K562 (cell line): ENCODE data around the gene LYPD5. TPM values are rescaled to one million over a fixed set of nuclear protein-coding genes. Genes with fewer than 3 reads are reported as not detected.

ENCODE experiments used
- ARID1B ChIP-seq: fragments of 450-650 bp; IDR thresholded peaks from 2 replicates; pipeline ENCODE4 v1.6.1; 2016; ENCODE audit warnings: antibody characterized with exemption, mild to moderate bottlenecking, inconsistent platforms
- CHD7 ChIP-seq: fragments of 200-600 bp; sonication (generic); IDR thresholded peaks from one replicate; pipeline ENCODE4 v1.6.1; 2012; ENCODE audit warnings: mild to moderate bottlenecking, low read depth, low read length, inconsistent platforms
- CTCFL ChIP-seq: IDR thresholded peaks from 2 replicates; pipeline ENCODE4 v1.6.1; 2011; ENCODE audit warnings: borderline replicate concordance, low read depth, mild to moderate bottlenecking, moderate library complexity, low read length; ENCODE audit not compliant: insufficient read depth, poor library complexity, severe bottlenecking
- JUNB ChIP-seq: fragments of 450-650 bp; formaldehyde crosslinking; conservative IDR thresholded peaks from 2 replicates; pipeline ENCODE4 v1.4.0; 2020; ENCODE audit warnings: mild to moderate bottlenecking
- MYNN ChIP-seq, 2 experiments: sonication (generic); formaldehyde crosslinking in 1 of 2; IDR thresholded peaks; 2 replicates each; pipeline versions ENCODE4 v1.5.0 to v1.6.1; 2016 to 2020; ENCODE audit warnings: antibody characterized with exemption in 1 of 2, missing genetic modification reagents in 1 of 2
- PCBP2 ChIP-seq: fragments of 200-400 bp; formaldehyde crosslinking; IDR thresholded peaks from 2 replicates; pipeline ENCODE4 v1.6.1; 2018; ENCODE audit warnings: low read length, low read depth, mild to moderate bottlenecking, moderate library complexity; ENCODE audit not compliant: poor library complexity, severe bottlenecking
- PTRF ChIP-seq: fragments of 450-650 bp; IDR thresholded peaks from 2 replicates; pipeline ENCODE4 v1.6.1; 2016; ENCODE audit warnings: mild to moderate bottlenecking, missing genetic modification characterization, missing compliant biosample characterization
- SMARCE1 ChIP-seq: fragments of 450-650 bp; IDR thresholded peaks from 2 replicates; pipeline ENCODE4 v1.7.1; 2016; ENCODE audit warnings: mild to moderate bottlenecking
- TAF7 ChIP-seq: fragments of 450-650 bp; IDR thresholded peaks from 2 replicates; pipeline ENCODE4 v1.6.1; 2016; ENCODE audit warnings: missing genetic modification characterization, missing compliant biosample characterization
- ZNF668 ChIP-seq: fragments of 250-450 bp; sonication (Bioruptor Pico); IDR thresholded peaks from 2 replicates; pipeline ENCODE4 v1.8.0; 2022; ENCODE audit warnings: mild to moderate bottlenecking, inconsistent platforms
- polyA plus RNA-seq, 8 experiments: library from polyadenylated mRNA; depleted of rRNA in 4 of 8; stranded (reverse) in 5 of 8; unstranded in 3 of 8; fragments of >200 nt; fragmentation: Nextera tagmentation in 2 of 8; fragmentation: Illumina TruSeq in 1 of 8; extraction: Ambion mirVana in 2 of 8; extraction: Trizol in 1 of 8; gene quantifications; 2 replicates each; pipeline versions ENCODE4 v1.2.1 to v1.2.3, GENCODE V29; 2011 to 2014; ENCODE audit warnings: inconsistent platforms in 1 of 8, missing spikeins in 1 of 8
- total RNA-seq, 7 experiments: library from RNA; depleted of rRNA in 6 of 7; stranded (reverse); fragments of >200 nt in 6 of 7; fragmentation: Illumina TruSeq in 2 of 7; extraction: Trizol in 2 of 7; gene quantifications; 2 replicates each; pipeline versions ENCODE4 v1.2.1 to v1.2.3, GENCODE V29; 2011 to 2021; ENCODE audit warnings: low replicate concordance in 1 of 7
- TF ChIP-seq, protein P1 (sequence below): sonication (generic); formaldehyde crosslinking; IDR thresholded peaks from 2 replicates; pipeline ENCODE4 v1.8.0; 2022; ENCODE audit warnings: mild to moderate bottlenecking, missing genetic modification reagents

LYPD5 gene
- total and polyA plus RNA-seq, 9 of the 15 experiments (the other 6 are each of a cell fraction or from before 2014, with no cell fraction given), result 0.03 to 0.22 (median 0.10) TPM; not detected in 3

DNA sequence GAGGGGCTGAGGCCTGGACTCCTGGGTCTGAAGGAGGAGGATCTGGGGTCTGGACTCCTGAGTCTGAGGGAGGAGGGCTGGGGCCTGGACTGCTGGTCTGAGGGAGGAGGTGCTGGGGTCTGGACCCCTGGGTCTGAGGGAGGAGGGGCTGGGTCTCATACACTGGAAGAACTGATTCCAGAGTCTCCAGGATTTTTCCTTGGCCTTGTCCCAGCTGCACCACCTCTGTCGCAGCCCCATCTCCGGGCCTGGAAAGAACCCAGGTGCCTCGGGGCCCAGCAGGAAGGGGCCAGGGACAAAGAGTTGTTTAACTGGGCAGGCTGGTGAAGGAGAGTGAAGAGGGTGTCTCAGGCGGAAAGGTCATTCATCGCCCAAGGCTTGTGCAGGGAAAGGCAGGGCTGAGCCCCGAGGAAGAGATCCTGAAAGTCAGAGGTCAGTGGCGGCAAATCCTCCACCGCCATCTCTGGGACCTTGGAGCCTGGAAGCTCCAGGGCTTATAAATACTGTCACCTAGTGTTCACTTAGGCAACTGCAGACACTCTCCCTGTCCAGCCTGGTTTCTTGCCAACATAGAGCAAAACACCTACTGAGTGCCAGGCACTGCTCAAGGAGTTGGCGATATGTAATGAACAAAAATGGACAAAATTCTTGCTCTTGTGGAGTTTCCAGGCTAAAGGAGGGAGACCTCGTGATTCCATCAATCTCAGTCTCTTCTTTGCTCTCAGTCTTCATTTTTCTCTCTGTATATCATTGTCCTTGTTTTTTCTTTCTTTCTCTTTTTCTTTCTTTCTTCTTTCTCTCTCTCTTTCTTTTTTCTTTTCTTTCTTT, 17.1 kb downstream of the LYPD5 start (continued):
- TF ChIP-seq, protein P1, sequence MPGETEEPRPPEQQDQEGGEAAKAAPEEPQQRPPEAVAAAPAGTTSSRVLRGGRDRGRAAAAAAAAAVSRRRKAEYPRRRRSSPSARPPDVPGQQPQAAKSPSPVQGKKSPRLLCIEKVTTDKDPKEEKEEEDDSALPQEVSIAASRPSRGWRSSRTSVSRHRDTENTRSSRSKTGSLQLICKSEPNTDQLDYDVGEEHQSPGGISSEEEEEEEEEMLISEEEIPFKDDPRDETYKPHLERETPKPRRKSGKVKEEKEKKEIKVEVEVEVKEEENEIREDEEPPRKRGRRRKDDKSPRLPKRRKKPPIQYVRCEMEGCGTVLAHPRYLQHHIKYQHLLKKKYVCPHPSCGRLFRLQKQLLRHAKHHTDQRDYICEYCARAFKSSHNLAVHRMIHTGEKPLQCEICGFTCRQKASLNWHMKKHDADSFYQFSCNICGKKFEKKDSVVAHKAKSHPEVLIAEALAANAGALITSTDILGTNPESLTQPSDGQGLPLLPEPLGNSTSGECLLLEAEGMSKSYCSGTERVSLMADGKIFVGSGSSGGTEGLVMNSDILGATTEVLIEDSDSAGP (CRISPR knock-in tag), result no peak
- TF ChIP-seq PCBP2, result no peak
- no peak for TF ChIP-seq SMARCE1
- no peak for TF ChIP-seq ARID1B
- no peak for TF ChIP-seq JUNB (CRISPR knock-in tag)
- no peak for TF ChIP-seq CTCFL
- no peak for TF ChIP-seq CHD7
- no peak for TF ChIP-seq TAF7 (tag)
- no peak for TF ChIP-seq ZNF668
- TF ChIP-seq MYNN (IDR thresholded peaks at IDR 0.05), result no peak
- TF ChIP-seq MYNN (CRISPR knock-in tag; IDR thresholded peaks at IDR 0.05), result no peak
- TF ChIP-seq PTRF (tag), result no peak
